ENCODE measurements around the gene PTPRA. TPM values are rescaled to one million over a fixed set of nuclear protein-coding genes. Genes with fewer than 3 reads are reported as not detected.

PTPRA gene
- total and polyA plus RNA-seq, 2 donors (not counting 3 experiments of a cell fraction or from before 2014, with no cell fraction given), result 43.2 to 53.4 TPM

DNA sequence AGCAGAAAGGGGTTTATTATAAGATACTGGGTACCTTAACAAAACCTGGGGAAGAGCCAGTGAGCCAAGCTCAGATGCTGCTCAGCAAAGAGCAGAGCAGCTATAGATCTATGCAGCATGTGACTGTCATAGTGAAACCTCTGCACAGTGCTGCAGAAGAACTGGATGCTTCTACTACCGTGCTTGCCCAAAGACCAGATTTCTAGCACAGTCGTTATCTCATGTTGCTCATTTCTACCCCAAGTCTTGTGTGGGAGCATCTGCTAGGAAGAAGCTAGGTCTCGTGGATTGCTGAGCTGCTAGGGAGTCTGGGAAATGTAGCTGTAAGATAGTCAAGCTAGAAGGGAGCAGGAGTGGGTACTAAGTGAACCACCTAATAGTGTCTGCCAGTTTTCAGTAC lies 138.5 kb downstream of the PTPRA start:
- dilution Hi-C loops (cut with MboI; ENCODE audit: extremely low pct_ligation_motif_present, low sequenced_read_pairs), result no loop called here
- POLR2A ChIA-PET, result no interaction called here
- no peak for FAIRE-seq

DNA sequence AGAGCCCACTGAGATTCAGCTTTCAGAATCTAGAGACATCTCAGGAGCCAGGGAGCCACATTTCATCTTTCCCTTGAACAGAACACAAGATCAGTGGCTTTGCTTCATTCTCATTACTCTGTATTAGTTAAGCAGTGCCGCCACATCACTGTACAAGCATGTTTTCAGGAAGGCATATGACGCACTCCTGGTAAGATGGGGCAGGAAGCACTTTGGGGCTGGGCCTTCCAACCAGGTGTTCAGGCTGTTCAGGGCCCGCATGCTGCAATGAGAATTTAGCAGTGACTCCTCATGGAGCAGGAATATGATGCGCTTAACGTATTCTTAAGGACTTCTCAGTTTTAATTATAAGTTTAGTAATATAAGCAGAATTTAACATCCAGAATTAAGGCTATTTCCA lies 140.5 kb downstream of the PTPRA start:
- no peak for FAIRE-seq
- TF ChIP-seq JUN (IDR thresholded peaks at IDR 0.05; ENCODE audit: borderline replicate concordance, insufficient read depth, insufficient read length, low read depth) (no peak), POLR2AphosphoS5 (IDR thresholded peaks at IDR 0.05; ENCODE audit: insufficient read depth, low read depth, low read length) (no peak), EZH2 (IDR thresholded peaks at IDR 0.05; ENCODE audit: borderline replicate concordance, low read depth, low read length, severe bottlenecking) (no peak)
- Histone ChIP-seq H2AFZ (ENCODE audit: low read depth, low read length) (no peak overlapping the region), H3K36me3 (ENCODE audit: control insufficient read depth in 2 of 2, extremely low read depth in 1 of 2, insufficient read depth in 2 of 2, low read length in 2 of 2) (peaks cover 0 to 9% of the 10 kb centered on the region in 2 experiments), H3K9ac (replicated peaks; ENCODE audit: extremely low read depth, insufficient read depth, low read length) (no peak overlapping the region), H3K4me3 (replicated peaks in 1 of 3; ENCODE audit: insufficient read depth in 1 of 3, low read depth in 1 of 3, low read length in 3 of 3) (no peak overlapping the region), H4K20me1 (replicated peaks; ENCODE audit: control insufficient read depth, extremely low read depth, insufficient read depth, low read length) (no peaks in the 10 kb centered on the region), H3K9me1 (replicated peaks; ENCODE audit: control insufficient read depth, extremely low read depth, insufficient read depth, low read length) (no peaks in the 10 kb centered on the region), H3K4me1 (ENCODE audit: control insufficient read depth, extremely low read depth, insufficient read depth, low read length) (no peaks in the 10 kb centered on the region), H3K27ac (ENCODE audit: insufficient read depth, low read depth, low read length) (no peak overlapping the region), H3K79me2 (ENCODE audit: control insufficient read depth, insufficient read depth, low read length) (no peaks in the 10 kb centered on the region), H3K27me3 (ENCODE audit: control insufficient read depth in 2 of 2, insufficient read depth in 2 of 2, low read length in 2 of 2) (no peaks in the 10 kb centered on the region), H3K4me2 (ENCODE audit: insufficient read depth, low read length) (no peak overlapping the region), H3K9me3 (replicated peaks; ENCODE audit: control insufficient read depth, insufficient read depth, low read length) (no peaks in the 10 kb centered on the region)
- ChIA-PET POLR2A (no interaction called here), CTCF (interaction anchor here (1.2 kb wide), 1 partner anchor 68 kb away, joined by 3 read pairs; no protein-coding TSS in a partner anchor)
- no TSS peak for BruUV-seq (replicated peaks)
- dilution Hi-C loops (cut with MboI; ENCODE audit: extremely low pct_ligation_motif_present, low sequenced_read_pairs), result no loop called here
- intact Hi-C loops (cut with micrococcal nuclease), result no loop called here
- no peak for DNase-seq (ENCODE audit: low read depth, low spot score)

More for the DNA sequence above, 138.5 kb downstream of the PTPRA start:
- H3K9ac ChIP-seq (replicated peaks; ENCODE audit: extremely low read depth, insufficient read depth, low read length), result no peak overlapping the region
- no peaks in the 10 kb centered on the region for H3K79me2 ChIP-seq (ENCODE audit: control insufficient read depth, insufficient read depth, low read length)
- CTCF ChIA-PET, result interaction anchor here (0.8 to 1.4 kb wide), 2 partner anchors 11 to 13 kb away, joined by 3 to 4 read pairs; no protein-coding TSS in a partner anchor
- no peak overlapping the region for H2AFZ ChIP-seq (ENCODE audit: low read depth, low read length)
- intact Hi-C loops (cut with micrococcal nuclease), result no loop called here
- H3K36me3 ChIP-seq (ENCODE audit: control insufficient read depth in 2 of 2, extremely low read depth in 1 of 2, insufficient read depth in 2 of 2, low read length in 2 of 2), result peaks cover 5% of the 10 kb centered on the region in 2 experiments
- no peaks in the 10 kb centered on the region for H3K27me3 ChIP-seq (ENCODE audit: control insufficient read depth in 2 of 2, insufficient read depth in 2 of 2, low read length in 2 of 2)
- no peak overlapping the region for H3K27ac ChIP-seq (ENCODE audit: insufficient read depth, low read depth, low read length)
- H3K9me1 ChIP-seq (replicated peaks; ENCODE audit: control insufficient read depth, extremely low read depth, insufficient read depth, low read length), result no peaks in the 10 kb centered on the region
- H3K4me2 ChIP-seq (ENCODE audit: insufficient read depth, low read length), result no peak overlapping the region
- DNase-seq (ENCODE audit: low read depth, low spot score), result no peak
- H3K4me3 ChIP-seq (replicated peaks in 1 of 3; ENCODE audit: insufficient read depth in 1 of 3, low read depth in 1 of 3, low read length in 3 of 3), result no peak overlapping the region
- BruUV-seq (replicated peaks), result no TSS peak
- no peaks in the 10 kb centered on the region for H3K9me3 ChIP-seq (replicated peaks; ENCODE audit: control insufficient read depth, insufficient read depth, low read length)
- H4K20me1 ChIP-seq (replicated peaks; ENCODE audit: control insufficient read depth, extremely low read depth, insufficient read depth, low read length), result no peaks in the 10 kb centered on the region
- H3K4me1 ChIP-seq (ENCODE audit: control insufficient read depth, extremely low read depth, insufficient read depth, low read length), result no peaks in the 10 kb centered on the region
- no peak for TF ChIP-seq POLR2A (IDR thresholded peaks at IDR 0.05; ENCODE audit: low read depth, low read length)
- TF ChIP-seq, protein P1, sequence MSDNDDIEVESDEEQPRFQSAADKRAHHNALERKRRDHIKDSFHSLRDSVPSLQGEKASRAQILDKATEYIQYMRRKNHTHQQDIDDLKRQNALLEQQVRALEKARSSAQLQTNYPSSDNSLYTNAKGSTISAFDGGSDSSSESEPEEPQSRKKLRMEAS (IDR thresholded peaks at IDR 0.05; ENCODE audit: insufficient read depth, insufficient read length), result no peak
- no peak for TF ChIP-seq POLR2AphosphoS5 (IDR thresholded peaks at IDR 0.05; ENCODE audit: insufficient read depth, low read depth, low read length)
- TF ChIP-seq EZH2 (IDR thresholded peaks at IDR 0.05; ENCODE audit: borderline replicate concordance, low read depth, low read length, severe bottlenecking), result no peak

Data from endothelial cell of umbilical vein (primary cell).